ENCODE results near the gene SEC14L3.

The SEC14L3 gene

GRCh38 chr22:30471616-30472318 lies at the start of gene SEC14L3:
Gene SEC14L3 (minus strand): TSS chr22:30472017. CDS start chr22:30471958, 59 bp downstream.
- no peak for DNase-seq (ENCODE audit: low read depth)

- no peak for DNase-seq (ENCODE audit: low read depth)
These were observed 48.1 kb upstream of the SEC14L3 start for GRCh38 chr22:30519842-30520425.

GRCh38 chr22:30516731-30517130 lies 44.9 kb upstream of the SEC14L3 start:
- no peak for DNase-seq (ENCODE audit: low read depth)

DNA sequence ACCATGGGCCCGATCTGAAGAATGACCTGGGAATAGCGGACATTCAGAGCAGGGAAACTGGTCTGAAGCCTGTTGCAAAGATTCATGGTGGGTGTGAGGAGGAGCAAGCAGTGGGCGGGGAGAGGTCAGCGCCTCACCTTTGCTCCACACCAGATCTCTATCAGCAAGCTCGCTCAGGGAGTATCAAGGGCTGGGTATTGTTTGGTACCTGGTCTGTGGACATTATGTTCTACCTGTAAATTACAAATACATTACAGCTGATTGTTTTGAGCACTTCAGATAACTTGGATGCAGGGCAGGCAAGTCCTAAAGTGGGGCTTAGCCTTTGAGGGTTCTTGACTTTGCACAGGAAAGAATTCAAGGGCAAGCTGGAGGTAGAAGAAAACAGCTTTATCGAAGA lies 44.5 kb upstream of the SEC14L3 start:
- no peak for DNase-seq (ENCODE audit: low read depth)

GRCh38 chr22:30514252-30514651 lies 42.4 kb upstream of the SEC14L3 start:
- no peak for DNase-seq (ENCODE audit: low read depth)

- DNase-seq (ENCODE audit: low read depth): no peak
These were observed 41.6 kb upstream of the SEC14L3 start for GRCh38 chr22:30513462-30513861.

- DNase-seq (ENCODE audit: low read depth): no peak
These were observed 40.1 kb upstream of the SEC14L3 start for GRCh38 chr22:30511911-30512310.

GRCh38 chr22:30511109-30511508 lies 39.3 kb upstream of the SEC14L3 start:
- no peak for DNase-seq (ENCODE audit: low read depth)

DNA sequence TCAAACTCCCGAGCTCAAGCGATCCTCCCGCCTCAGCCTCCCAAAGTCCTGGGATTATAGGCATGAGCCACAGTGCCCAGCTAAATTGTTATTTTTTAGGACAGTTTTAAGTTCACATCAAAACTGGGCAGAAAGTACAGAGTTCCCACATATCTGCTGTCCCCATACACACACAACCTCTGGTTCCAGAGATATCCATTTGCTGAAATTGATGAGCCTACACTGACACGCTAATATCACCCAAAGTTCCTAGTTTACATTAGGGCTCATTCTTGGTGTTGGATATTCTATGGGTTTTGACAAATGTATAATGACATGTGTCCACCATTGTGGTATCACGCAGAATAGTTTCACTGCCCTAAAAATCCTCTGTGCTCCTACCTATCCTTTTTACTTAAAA lies 36.4 kb upstream of the SEC14L3 start:
- DNase-seq (ENCODE audit: low read depth): no peak

GRCh38 chr22:30507670-30508069 lies 35.9 kb upstream of the SEC14L3 start:
- no peak for DNase-seq (ENCODE audit: low read depth)

DNA sequence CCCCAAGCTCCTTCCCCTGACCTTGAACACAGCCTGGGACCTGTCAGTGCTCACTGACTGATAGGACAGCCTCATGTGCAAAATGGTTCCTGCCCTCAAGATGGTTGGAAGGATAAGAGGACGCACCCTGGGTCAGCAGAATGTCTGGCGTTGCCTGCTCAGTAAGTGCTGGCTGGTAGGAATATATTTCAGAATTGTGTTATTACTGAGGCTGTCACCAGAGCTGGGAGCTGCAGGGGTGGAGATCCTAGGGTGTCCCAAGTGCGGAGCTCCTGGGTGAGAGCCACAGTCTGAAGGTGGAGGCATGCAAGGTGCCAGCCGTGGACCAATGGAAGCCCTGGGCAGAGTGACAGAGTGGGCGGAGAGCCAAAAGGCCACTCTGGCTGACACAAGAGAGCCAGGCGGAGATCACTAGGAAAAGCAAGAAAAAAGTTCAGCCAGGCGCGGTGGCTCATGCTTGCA lies 34.7 kb upstream of the SEC14L3 start:
- DNase-seq (ENCODE audit: low read depth): no peak

- DNase-seq (ENCODE audit: low read depth): no peak
These were observed 31.7 kb upstream of the SEC14L3 start for GRCh38 chr22:30503551-30503950.

DNA sequence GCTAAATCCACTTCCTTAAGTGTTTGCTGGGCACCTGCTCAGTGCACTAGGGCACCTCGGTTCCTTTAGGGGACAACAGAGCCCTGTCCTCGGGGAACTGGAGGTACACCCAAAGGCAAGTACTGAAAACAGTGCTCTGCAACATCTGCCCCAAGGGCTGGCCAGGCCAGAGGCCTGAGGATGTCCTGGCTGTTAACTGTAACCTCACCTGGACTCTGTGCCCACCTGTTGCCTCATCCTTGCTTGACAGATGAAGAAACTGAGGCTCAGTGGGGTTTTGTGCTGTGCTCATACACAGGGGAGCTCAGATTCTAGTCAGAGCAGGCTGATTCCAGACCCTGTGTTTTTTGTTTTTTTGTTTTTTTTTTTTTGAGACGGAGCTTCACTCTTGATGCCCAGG lies 31.1 kb upstream of the SEC14L3 start:
- no peak for DNase-seq (ENCODE audit: low read depth)

DNA sequence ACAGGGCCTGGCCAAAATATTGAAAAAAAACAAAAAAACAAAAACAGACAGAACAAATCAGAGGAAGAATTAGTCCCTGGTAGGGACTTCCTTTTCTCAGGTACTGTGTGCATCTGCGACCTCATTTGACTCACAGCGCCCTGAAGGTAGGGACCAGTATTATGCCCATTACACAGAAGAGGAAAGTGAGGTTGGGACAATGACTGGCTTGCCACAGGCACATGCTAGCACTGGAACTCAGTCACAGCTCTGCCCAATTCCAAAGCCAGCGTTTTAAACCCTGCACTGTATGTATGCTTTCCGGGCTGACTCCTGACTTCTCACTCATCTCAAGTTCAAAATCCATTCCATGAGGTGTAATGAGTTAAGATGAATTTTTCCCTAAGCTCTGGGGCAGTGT lies 30.3 kb upstream of the SEC14L3 start:
- DNase-seq (ENCODE audit: low read depth): no peak

- no peak for DNase-seq (ENCODE audit: low read depth)
These were observed 28.8 kb upstream of the SEC14L3 start for GRCh38 chr22:30500628-30501027.

- DNase-seq (ENCODE audit: low read depth): no peak
These were observed 25.8 kb upstream of the SEC14L3 start for GRCh38 chr22:30497466-30498150.

- no peak for DNase-seq (ENCODE audit: low read depth)
These were observed 23.4 kb upstream of the SEC14L3 start for GRCh38 chr22:30495041-30495784.

DNA sequence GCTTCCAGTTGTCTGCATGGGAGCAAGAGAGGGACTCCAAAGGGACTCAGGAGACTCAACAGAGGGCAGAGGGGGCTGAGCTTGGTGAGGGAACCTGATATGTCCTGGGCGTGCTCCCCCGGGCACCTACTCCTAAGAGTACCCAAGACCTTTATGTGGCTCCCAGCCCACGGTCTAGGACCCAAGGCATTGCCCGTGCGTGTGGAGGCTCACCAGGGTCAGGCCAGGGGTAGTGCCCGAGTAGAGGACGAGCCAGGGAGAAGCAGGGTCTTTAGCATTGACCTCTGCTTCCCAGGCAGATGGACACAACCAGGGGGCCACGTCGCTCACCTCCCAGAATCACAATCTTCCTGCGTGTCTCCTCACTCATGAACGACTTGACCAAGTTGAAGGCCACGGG lies 20.3 kb upstream of the SEC14L3 start:
- DNase-seq (ENCODE audit: low read depth): no peak

DNA sequence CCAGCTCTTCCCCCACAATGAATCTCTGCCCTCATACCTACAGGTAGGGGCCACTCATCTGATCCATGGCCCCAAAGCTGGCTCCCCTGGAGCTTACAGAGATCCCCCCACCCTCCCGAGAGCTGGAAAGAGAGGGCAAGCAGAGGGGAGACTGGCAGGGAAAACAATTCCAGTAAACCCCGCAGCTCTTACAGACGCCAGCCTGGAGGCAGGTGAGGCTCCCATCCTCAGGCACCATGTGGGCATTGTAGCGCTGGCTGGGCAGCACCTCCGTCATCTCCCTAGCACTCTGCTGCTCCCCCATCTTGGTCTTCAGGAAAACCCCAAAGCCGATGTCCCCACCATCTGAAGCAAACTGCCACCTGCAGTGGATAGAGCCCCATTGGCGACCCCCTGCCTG lies 19.6 kb upstream of the SEC14L3 start:
- no peak for DNase-seq (ENCODE audit: low read depth)

DNA sequence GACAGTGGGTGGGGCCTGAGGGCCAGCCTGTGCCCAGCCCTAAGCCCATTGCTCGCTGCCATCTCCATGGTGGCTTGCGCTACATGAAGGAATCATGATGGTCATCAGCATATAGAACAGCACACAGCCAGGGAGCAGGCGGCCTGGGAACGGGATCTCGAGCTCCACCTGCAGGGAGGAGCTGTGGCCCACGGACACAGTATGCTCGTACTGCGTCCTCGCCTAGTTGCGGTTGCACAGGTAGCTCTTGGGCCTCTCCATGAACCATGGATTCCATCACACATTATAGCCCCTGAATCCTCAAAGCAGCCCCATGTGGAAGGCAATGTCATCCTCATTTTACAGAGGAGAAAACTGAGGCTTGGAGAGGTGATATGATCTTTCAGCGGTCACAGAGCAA lies 18.6 kb upstream of the SEC14L3 start:
- DNase-seq (ENCODE audit: low read depth): no peak

DNA sequence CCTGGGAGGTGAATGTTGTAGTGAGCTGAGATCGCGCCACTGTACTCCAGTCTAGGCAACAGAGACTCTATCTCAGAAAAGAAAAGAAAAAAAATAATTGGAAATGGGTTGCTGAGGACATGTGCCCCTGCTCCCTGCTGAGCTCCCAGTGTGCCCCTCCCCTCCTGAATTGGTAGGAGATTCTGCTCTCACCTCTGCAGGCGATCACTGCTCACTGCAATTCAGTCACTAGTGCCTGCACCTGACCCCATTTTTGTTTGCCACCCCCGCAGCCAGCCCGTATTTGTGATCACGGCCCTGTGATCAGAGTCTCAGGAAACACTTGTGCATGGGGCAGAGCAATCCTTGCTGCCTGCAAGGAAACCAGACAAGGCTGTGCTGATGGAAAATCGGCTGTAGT lies 16.3 kb upstream of the SEC14L3 start:
- DNase-seq (ENCODE audit: low read depth): no peak

- no peak for DNase-seq (ENCODE audit: low read depth)
These were observed 14.9 kb upstream of the SEC14L3 start for GRCh38 chr22:30486661-30487115.

DNA sequence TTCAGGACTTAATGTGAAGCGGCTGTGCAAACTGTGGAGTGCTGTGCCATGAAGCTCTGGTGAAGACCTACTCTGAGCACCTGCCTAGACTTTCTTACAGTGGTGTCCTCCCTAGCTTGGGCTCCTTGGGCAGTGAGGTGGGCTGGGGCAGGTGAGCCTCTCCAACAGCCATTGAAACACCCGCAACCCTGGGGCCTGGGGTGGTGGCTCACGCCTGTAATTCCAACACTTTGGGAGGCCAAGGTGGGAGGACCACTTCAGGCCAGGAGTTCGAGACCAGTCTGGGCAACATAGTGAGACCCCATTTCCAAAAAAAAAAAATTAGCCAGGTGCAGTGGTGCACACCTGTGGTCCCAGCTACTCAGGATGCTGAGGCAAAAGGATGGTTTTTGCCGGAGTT lies 14.3 kb upstream of the SEC14L3 start:
- no peak for DNase-seq (ENCODE audit: low read depth)

All from activated T-cell treated with anti-CD3 and anti-CD28 coated beads for 1 hour (primary cell).